ENCODE results near the gene NADK2.

The NADK2 gene

DNA sequence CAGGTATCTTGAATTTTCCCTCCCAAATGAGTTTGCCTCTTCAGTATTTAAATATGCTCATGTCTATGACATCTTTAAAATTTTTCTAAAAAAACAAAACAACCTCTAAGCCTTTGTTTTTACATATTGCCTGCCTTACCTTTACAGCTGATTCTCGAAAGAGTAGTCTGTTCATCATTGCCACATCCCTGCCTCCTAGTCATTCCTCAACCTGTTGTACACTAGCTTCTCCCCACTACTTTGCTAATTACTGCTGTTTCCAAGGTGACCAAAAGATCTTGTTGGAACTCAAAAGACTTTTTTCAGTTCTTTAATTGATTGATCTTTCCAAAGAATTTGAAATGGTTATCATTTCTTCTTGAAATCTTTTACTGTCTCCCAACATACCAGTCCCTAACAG lies 1.9 kb upstream of the NADK2 start:
- peak overlapping the region; percentile 77 to 90 (median 88) for H3K4me3 Mint-ChIP-seq
- H3K27me3 Mint-ChIP-seq (ENCODE audit: low read depth) = no peaks in the 10 kb centered on the region
- H3K27ac Mint-ChIP-seq = peak overlapping the region; percentile 93 to 99 (median 98)
- no peaks in the 10 kb centered on the region for H3K36me3 Mint-ChIP-seq (ENCODE audit: low read depth)
- peaks cover 36% of the 10 kb centered on the region for H3K4me1 Mint-ChIP-seq
- TF ChIP-seq, protein P1, sequence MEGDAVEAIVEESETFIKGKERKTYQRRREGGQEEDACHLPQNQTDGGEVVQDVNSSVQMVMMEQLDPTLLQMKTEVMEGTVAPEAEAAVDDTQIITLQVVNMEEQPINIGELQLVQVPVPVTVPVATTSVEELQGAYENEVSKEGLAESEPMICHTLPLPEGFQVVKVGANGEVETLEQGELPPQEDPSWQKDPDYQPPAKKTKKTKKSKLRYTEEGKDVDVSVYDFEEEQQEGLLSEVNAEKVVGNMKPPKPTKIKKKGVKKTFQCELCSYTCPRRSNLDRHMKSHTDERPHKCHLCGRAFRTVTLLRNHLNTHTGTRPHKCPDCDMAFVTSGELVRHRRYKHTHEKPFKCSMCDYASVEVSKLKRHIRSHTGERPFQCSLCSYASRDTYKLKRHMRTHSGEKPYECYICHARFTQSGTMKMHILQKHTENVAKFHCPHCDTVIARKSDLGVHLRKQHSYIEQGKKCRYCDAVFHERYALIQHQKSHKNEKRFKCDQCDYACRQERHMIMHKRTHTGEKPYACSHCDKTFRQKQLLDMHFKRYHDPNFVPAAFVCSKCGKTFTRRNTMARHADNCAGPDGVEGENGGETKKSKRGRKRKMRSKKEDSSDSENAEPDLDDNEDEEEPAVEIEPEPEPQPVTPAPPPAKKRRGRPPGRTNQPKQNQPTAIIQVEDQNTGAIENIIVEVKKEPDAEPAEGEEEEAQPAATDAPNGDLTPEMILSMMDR (IDR thresholded peaks at IDR 0.05; ENCODE audit: unreplicated experiment in 3 of 3) = no peak
- no peaks in the 10 kb centered on the region for H3K9me3 Mint-ChIP-seq

DNA sequence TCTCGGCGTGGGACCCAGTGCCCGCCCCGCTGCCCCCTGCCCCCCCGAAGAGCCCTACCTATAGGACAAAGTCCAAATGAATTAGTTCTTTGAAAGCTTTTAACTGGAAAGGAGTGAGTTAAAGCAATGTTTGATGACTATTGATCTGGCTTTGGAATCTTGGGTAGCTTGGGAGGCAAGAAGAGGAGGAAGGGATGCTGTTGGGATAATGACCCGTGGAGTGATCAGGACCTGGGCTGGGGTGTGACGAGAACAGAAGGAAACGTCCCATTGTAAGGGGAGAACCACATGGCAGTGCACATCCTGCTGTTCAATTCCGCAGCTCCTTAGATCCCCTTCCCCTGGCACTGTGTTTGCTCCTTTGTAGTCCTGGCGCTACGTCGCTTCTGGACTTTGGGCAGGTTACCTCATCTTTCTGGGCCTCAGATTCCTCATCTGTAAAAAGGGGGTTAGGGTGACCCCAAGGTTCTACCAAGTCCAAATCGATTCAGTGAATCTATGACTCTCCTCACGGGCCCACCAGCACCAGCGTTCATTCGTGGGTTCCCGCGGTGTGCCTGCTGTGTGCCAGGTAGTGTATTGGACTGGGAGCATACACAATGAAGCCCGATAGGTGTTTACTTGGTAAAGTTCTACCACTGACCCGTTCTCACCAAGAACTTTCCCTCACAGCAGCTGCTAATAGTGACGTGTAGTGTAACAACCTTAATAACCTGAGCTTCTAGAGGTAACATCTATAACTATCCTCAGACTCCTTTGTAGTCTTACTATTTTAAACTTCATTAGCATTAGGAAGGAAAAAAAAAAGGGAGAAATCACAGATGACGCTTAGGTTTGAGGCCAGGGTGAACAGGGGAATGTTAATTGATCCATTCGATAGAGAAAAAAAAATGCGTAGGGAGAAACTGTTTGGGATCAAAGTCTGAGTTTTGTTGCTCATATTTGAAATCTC lies 1.1 kb upstream of the NADK2 start:
- Mint-ChIP-seq H3K27me3 (ENCODE audit: low read depth) (no peaks in the 10 kb centered on the region), H3K36me3 (ENCODE audit: low read depth) (no peaks in the 10 kb centered on the region), H3K4me3 (peak overlapping the region; percentile 87 to 90 (median 88)), H3K9me3 (no peaks in the 10 kb centered on the region), H3K27ac (peak overlapping the region; percentile 93 to 99 (median 98)), H3K4me1 (peaks cover 42% of the 10 kb centered on the region)
- TF ChIP-seq, protein P1 (IDR thresholded peaks at IDR 0.05; ENCODE audit: unreplicated experiment in 3 of 3) = no peak

DNA sequence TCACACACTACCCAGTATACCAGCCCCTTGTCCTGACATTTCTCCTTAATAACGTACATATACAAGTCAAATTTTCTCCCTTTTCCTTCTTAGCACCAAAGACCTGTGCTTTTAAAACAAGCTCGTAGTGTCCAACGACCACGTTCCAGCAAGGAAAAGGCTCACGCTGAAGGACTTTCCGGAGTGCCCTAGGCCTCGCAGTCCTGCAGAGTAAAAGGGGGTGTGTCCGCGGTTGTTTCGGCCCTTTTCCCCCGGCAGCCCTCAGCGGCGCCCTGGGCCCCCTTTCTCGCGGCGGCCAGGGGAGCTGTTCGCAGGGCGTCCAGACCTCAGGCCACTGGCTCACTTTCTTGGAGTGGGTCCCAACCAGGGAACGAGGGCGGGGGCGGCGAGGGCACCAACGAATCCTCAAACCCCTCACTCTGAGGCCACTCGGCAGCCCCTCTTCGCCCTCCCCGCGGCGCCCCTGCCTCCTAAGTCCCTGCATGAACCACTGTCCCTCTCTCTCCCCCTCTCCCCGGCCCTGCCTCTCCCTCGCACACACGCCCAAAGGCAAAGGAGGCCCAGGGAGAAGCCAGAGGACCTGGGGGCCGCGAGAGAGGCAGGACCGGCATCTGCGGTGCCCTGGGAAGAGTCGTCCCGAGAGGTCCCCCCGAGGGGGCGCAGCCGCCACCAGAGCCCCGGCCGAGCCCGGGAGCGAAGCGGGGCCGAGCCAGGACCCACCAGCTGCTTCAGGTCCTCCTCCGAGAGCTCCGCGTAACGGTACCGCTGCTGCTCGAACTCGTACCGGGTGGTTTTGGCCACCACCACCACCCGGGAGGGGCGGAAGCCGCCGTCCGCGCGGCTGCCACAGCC lies 720 bp downstream of the NADK2 start:
- Mint-ChIP-seq H3K27ac (peak overlapping the region; percentile 93 to 95 (median 94)), H3K4me3 (peak overlapping the region; percentile 88 to 94 (median 92)), H3K4me1 (peaks cover 54% of the 10 kb centered on the region), H3K9me3 (no peaks in the 10 kb centered on the region), H3K36me3 (ENCODE audit: low read depth) (no peaks in the 10 kb centered on the region), H3K27me3 (ENCODE audit: low read depth) (no peaks in the 10 kb centered on the region)
- TF ChIP-seq, protein P1 (IDR thresholded peaks at IDR 0.05; ENCODE audit: unreplicated experiment in 3 of 3) = no peak

DNA sequence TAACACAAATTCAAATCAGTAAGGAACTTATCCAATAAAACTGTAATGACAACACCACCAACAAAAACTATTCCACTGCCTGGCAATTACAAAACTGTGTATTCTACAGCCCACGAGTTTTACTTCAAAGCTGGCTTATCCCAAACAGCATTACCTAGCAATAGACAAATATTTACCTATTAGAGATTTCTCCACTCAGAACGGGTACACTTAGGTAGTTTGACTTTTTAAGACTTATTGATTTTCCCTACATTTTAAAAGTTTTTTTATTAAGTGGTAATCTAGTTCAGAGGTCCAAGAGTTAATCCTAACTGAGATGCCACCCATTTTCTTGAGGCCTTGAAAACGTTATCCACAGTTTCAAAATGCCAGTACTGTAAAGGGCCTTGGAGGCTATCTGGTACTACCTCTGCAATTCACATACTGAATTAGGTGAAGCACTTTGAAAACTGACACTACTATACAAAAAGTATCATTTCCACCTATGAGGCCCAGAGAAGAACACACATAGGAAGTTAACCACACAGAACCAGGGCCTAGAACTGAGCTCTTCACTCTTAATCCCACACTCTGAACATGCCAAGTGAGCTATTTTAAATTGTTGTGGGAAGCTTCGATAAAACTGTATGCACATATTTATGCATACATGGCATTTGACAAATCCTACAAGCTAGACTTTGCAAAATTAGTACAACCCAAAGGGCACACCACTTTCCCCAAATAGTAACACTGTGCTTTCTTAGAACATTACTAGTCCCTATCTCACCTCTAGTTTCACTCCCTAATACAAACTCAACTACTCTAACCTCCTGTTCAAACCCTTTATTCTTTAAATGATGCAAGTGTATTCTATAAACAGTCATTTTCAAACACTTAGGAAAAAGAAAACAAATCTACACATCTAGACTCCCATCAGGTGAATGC lies 2.1 kb downstream of the NADK2 start:
- H3K4me1 Mint-ChIP-seq = peaks cover 55% of the 10 kb centered on the region
- H3K27me3 Mint-ChIP-seq (ENCODE audit: low read depth) = no peaks in the 10 kb centered on the region
- TF ChIP-seq, protein P1 (IDR thresholded peaks at IDR 0.05; ENCODE audit: unreplicated experiment in 3 of 3) = no peak
- no peaks in the 10 kb centered on the region for H3K9me3 Mint-ChIP-seq
- H3K36me3 Mint-ChIP-seq (ENCODE audit: low read depth) = no peaks in the 10 kb centered on the region
- H3K27ac Mint-ChIP-seq = peak overlapping the region; percentile 93 to 95 (median 94)
- H3K4me3 Mint-ChIP-seq = peak overlapping the region; percentile 88 to 94 (median 92)
